Activated CD8-positive, alpha-beta memory T cell treated with anti-CD3 and anti-CD28 coated beads for 24 hours (primary cell): ENCODE measurements around the gene EYA3.
A peak's percentile ranks its signal among the peaks of the same experiment; 100 is the strongest.

Experiments
- DNase-seq: peaks from one replicate; pipeline ENCODE4 v3.0.0-alpha.2; 2020

The EYA3 gene, protein sequence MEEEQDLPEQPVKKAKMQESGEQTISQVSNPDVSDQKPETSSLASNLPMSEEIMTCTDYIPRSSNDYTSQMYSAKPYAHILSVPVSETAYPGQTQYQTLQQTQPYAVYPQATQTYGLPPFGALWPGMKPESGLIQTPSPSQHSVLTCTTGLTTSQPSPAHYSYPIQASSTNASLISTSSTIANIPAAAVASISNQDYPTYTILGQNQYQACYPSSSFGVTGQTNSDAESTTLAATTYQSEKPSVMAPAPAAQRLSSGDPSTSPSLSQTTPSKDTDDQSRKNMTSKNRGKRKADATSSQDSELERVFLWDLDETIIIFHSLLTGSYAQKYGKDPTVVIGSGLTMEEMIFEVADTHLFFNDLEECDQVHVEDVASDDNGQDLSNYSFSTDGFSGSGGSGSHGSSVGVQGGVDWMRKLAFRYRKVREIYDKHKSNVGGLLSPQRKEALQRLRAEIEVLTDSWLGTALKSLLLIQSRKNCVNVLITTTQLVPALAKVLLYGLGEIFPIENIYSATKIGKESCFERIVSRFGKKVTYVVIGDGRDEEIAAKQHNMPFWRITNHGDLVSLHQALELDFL

DNA sequence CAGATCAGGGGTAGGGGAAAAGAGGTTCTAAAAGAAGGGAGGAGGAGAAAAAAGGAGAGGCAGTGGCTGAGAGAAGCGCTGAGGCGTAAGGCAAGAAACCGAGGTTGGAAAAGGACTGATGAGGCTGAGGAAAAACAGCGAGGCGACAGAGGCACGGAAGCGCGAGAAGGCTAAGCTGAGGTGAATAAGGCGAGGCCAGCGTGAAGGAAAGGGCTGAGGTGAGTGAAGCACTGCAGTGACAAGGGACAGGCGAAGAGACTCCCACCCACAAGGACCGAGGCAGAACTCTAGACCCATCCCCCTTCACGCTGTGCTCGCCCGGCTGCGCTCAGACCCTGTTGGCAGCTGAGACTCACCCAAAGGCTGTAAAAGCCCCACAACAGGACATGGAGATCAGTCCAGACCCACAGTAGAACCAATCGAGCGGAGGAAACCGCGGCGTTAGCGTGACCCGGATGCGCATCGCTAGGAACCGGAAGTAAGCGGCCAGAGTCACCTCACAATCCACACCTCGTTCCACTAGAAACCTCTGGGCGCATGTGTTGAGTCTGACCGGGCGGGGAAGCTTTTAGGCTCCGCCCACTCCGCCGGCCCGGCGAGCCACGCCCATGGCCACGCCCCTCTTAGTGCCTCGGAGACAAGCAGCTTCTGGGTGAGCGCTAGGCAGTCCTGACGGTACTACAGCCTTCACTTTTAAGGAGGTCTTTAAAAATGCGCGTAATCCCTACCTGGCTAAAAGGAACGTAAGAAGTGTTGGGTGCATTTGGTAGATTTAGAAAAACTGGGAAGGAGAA is at the start of gene EYA3:
Gene EYA3 (minus strand): TSS at position 443 of the 794 bp plus-strand sequence. CDS start 30,584 bp downstream, outside the sequence.
- peak; percentile 100 for DNase-seq

DNA sequence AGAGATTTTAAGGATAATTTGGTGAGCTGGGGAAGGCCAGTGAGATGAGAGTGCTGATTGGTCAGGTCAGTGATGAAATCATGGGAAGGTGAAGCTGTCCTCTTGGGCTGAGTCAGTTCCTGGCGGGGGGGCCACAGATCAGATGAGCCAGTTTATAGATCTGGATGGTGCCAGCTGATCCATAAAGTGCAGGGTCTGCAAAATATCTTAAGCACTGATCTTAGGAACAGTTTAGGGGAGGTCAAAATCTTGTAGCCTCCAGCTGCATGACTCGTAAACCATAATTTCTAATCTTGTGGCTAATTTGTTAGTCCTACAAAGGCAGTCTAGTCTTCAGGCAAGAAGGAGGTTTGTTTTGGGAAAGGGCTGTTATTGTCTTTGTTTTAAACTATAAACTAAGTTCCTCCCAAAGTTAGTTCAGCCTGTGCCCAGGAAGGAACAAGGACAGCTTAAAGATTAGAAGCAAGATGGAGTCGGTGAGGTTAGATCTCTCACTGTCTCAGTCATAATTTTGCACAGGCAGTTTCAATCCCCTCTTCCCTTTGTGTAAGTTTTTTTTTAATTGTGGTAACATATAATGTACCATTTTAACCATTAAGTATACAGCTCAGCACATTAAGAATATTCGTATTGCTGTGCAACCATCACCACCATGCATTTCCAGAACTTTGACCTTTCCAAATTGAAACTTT is 48.7 kb upstream of the EYA3 start:
- no peak for DNase-seq

DNA sequence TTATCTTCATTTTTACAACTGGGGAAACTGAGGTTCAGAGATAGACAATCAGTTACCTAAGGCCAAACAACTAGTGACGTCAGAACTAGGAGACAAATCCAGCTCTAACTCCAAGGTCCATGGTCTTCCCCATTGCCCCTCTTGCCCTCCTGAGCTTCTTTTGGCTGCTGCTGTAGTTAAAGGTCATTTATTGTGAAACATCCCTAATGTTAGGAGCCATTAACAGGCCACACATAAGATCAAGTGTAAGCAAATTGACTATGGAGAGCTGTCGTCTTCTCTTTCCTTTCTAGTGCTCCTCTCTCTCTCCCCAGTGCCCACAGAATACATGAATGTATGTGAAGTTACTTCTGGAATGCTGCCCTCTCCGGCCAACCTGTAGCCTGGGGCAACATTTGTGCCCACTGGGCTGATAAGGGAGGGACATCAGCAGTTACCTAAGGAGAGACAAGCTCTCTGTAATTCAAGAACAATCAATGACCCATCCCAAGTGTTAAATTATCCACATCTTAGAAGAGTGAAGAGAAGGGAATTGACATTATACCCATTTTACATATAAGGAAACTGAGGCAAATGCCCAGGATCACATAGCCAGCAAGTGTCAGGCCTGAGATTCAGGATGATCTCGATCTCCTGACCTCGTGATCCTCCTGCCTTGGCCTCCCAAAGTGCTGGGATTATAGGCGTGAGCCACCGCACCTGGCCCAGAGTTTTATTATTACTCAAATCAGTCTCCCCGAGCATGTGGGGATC is 47.9 kb upstream of the EYA3 start:
- DNase-seq, result no peak

DNA sequence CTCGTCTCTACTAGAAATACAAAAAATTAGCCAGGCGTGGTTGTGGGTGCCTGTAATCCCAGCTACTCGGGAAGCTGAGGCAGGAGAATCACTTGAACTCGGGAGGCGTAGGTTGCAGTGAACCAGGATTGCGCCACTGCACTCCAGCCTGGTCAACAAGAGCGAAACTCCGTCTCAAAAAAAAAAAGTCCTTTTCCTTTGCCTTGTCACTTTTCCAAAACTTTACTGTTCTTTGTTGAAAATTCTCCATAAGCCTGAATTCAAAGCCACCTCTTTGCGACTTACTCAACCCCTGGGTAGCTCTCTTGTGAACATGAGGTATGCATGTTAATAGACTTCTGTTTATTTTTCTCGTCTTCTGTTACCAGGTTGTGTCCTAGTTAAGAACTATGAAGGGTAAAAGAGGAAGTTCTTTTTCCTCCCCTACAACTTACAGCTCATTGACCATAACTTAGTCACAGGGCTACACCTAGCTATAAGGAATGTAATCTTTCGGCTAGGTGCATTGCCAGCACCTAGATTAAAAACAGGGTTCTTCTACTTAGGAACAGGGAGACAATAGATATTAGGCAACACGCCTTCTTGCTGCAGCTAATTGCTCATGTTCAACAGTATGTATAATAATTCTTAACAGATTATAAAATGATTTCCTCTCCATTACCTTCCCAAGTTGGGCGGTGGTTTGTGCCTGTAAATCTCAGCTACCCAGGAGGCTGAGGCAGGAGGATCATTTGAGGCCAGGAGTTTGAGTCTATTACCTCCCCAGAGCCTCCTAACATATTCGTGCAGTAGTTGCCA is 47.2 kb upstream of the EYA3 start:
- no peak for DNase-seq

DNA sequence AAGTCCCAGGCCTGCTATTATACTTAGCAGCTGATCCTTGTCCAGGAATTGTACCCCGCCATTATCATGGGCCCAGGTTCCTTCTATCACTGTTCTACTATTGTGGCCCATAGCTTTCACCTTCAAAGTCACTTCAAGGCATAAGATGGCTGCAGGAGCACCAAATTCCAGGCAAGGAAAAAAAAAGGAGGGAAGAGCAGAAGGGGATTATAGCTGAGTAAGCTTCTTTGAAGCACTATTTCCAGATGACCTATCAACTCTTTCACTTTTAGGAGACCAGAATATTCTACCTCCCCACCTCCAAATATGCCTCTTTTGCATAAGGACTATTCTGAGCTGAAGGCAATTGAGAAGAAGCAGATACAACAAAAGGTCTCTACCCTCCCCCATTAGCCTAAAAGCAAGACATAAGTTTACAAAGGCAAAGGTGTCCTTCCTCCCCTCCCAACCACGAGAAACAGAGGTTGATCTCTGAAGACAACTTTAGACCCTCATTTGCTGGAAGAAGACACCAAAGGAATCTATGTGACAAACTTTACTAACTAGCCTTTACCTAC is 46.3 kb upstream of the EYA3 start:
- DNase-seq, result no peak

DNA sequence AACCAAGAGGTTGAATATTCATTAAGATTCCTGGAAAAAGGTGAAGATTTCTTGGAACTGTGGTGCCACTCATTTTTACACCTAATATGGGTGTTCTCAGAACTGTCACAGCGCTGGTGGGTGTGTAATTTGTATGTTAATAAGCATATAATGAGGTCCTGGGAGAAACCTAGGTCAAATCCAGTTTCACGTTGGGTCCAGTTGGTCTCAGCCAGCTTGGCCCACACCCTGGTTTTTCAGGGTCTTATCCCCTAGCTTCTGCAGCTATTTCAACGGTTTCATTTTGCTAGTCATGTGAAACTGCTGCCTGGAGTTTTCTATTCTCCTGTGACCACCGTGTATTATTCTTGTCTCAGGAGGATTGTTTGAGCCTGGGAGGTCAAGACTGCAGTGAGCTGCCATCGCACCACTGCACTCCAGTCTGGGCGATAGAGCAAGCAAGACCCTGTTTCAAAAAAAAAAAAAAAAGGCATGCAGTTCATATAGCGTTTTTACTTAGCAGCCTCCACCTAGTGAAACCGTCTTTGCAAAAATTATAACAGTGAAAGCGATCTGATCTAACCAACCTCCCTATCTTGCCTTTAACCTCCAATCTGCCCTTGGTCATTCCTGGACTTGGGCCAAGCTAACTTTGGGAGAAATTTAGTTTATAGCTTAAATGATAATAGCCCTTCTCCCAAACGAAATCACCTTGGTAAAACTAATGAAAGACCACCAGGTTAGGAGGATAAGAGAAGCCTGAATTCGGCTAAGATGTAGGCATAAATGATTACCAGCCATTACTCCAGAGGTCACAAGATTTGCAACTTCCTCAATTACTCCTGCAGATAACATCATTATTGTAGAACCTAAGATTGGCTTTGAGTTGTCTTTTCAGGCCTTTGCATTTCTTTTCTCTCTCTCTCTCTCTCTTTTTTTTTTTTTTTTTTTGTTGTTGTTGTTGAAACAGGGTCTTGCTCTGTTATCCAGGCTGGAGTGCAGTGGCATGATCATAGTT is 44.1 kb upstream of the EYA3 start:
- DNase-seq, result no peak

DNA sequence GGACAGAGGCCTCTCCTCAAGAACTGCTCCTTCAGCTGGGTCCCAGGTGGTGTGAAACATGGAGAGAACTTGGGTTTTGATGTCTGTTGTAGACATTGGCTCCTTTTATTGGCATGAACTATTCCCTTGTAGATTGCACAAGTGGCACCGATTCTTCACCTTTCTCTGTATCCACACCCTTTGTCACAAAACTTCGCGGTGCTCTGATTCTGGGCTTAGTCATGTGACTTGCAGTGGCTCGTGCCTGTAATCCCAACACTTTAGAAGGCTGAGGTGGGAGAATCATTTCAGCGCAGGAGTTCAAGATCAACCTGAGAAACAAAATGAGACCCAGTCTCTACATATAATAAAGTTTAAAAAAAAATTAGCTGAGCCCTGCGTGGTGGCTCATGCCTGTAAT is 42.5 kb upstream of the EYA3 start:
- DNase-seq, result no peak

DNA sequence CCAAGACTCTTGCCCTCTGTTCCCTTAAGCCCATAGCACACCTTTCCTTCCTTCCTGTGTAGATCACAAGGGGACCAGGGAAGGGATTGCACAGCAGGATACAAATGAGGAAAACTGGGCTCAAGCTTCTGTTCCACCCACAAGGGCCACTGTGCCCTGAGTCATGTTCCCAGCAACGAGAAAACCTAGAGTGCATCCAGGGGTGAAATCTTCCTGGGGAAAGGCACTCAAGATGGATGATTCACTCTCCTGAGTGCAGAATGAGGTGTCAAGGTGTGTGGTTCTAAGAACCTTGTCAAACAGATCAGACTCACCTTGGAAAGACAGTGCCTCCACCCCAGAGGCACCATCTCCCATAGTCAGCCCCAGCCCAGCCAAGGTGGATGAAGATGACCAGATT is 40.7 kb upstream of the EYA3 start:
- no peak for DNase-seq

DNA sequence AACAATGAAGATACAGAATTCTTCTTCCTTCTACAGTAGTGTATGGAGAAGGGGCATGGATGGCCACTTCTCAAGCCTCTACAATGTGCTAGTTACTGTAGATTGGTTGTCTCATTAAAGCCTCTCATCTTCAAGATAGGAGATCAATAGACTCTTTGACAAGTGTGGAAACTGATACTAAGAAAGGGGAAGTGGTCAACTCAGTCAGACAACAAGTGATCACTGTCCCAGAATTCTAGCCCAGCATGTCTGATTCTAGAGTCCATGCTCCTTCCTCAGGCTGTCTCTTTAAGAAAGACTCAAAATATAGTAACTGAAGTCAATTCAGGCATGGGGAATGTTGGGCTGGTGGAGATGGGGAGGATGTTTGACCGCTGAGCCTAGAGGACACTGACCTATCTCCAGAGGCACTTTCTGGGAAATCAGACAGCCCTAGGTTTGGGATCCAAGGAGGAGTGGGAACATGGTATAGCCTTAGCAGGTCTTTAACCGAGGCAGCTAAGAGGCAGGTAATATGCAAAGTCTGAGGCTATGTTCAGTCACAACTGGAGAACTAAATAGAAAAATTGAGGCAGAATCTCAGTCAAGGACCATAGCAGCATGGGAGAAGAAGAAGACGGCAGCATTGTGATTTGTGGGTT is 39.3 kb upstream of the EYA3 start:
- no peak for DNase-seq

DNA sequence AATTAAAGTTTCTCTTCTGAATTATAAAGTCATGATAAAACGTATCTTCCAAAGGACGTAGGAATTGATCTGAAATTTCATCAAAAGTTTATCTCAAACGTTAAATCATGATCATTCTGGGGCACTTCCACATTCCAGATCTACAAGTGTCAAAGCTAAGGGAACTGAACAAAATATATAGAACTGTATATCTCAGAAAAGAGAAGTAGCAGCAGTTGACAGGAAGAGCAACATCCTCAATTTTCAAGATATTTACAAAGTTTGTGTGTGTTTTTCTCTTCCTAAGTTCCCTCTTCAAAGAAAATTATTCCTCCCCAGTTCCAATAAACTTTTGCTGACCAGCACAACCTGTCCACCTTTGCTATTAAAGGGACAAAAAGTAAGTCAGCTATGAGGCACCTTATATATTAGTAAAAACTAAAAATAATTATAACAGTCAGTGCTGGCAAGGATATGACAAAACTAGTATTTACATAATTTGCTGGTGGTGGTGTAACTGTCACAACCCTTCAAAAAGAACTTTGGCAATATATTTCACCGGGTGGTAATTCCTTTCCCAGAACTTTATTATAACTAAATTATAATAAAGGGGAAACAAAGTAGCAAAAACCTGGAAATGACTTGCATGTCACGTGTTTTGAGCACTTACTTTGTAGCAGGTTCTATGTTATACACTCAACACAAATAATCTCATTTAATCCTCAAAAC is 38.5 kb upstream of the EYA3 start:
- DNase-seq, result no peak

DNA sequence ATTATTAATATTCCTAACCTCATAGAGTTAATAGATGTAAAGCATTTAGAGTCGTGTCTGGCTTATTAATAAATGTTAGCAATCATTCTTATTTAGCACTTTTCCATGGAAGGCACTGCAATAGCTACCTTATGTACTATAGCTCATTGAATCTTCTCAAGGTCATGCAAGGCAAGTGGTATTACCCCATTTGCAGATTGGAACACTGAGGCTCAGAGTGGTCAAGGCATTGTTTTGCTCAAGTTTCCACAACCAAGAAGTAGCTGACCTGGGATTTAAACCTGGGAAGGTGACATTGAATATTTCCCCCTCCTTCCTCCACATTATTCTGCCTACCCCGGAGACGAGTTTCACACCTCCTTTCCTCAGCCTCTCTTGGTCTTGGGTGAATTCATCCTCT is 37.8 kb upstream of the EYA3 start:
- DNase-seq, result no peak

DNA sequence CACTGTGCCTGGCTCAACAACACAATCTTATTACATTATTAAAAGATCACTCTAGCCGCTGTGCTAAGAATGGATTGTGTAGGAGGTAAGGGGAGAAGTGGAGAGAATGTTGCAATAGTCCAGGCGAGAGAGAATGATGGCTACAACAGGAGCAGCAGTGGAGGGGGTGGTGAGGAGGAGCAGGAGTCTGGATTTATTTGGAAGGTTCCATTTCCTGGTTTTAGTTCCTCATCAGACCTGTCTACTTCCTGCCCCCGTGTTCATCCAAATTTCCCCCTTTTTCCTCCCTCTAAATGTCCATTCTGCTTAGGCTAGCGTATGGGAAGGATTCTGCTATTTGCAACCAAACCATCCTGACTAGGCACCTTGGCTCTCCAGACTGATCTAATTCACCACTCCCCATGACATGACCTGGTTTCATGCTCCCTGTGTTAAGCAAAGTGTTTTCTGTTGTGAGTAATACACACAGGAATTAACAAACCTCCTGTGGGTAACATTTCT is 35.1 kb upstream of the EYA3 start:
- DNase-seq, result no peak

DNA sequence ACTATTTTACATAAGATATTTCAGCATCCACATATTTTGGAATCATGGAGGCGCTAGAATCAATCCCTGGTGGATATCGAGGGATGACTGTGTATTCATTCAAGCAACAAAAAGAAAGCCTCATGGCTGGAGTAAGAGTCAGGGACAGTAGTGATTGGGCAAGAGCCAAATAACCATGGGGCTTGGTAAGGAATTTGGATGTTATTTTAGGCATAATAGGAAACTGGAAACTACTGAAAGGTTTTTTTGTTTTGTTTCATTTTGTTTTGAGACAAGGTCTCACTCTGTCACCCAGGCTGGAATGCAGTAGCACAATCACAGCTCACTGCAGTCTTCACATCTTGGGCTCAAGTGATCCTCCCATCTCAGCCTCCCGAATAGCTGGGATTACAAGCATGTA is 33.8 kb upstream of the EYA3 start:
- DNase-seq, result no peak

DNA sequence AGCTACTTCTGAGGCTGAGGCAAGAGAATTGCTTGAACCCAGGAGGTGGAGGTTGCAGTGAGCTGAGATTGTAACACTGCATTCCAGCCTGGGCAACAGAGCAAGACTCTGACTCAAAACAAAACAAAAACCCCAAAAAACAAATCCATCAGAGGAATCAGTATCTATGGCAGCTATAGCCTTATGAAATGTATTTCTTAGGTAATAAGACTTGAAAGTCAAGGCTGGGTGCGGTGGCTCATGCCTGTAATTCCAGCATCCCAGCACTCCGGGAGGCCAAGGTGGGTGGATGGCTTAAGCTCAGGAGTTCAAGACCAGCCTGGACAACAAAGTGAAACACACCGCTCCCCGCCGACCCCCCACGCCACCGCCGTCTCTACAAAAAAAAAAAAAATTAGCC is 31.1 kb upstream of the EYA3 start:
- DNase-seq, result no peak

DNA sequence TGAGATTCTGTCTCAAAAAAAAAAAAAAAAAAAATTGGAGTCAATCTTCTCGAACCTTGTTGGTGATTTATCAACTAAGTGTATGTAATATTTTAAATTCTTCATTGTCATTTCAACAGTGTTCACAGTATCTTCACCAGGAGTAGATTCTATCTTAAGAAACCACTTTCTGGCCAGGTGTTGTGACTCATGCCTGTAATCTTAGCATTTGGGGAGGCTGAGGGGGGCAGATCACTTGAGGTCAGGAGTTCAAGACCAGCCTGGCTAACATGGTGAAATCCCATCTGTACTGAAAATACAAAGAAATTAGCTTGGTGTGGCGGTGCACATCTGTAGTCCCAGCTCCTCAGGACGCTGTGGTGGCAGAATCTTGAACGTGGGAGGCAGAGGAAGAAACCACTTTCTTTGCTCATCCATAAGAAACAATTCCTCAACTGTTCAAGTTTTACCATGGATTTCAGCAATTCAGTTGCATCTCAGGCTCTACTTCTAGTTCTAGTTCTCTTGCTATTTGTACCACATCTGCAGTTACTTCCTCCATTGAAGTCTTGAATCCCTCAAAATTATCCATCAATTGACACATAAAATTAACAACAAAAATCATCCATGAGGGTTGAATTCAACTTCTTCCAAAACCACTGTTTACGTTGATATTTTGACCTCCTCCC is 30.4 kb upstream of the EYA3 start:
- DNase-seq, result no peak

DNA sequence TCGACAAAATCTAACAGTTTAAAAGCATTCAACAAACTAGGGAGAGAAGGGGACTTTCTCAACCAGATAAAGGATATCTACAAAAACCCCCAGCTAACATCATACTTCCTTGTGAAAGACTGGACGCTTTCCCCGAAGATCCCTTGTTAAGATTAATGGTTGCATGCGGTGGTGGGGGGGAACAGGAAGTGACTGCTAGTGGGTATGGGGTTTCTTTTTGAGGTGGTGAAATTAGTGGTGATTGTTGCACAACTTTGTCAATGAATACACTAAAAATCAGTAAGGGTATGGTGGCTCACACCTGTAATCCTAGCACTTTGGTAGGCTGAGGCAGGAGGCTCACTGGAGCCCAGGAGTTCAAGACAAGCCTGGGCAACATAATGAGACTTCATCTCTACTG is 26.9 kb upstream of the EYA3 start:
- DNase-seq, result peak; percentile 66

DNA sequence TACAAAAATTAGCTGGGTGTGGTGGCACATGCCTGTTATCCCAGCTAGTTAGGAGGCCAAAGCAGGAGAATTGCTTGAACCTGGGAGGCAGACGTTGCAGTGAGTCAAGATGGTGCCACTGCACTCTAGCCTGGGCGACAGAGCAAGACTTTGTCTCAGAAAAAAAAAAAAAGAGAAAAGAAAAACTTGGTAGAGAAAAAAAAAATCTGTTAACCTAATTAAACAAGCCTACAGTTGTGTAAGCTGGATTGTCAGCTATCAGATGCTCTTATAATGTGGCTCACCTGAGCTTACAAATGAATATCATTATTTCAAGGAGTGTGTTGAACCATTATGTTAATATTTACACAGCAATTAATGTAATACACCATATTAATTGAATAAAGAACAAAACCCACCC is 26.4 kb upstream of the EYA3 start:
- no peak for DNase-seq

DNA sequence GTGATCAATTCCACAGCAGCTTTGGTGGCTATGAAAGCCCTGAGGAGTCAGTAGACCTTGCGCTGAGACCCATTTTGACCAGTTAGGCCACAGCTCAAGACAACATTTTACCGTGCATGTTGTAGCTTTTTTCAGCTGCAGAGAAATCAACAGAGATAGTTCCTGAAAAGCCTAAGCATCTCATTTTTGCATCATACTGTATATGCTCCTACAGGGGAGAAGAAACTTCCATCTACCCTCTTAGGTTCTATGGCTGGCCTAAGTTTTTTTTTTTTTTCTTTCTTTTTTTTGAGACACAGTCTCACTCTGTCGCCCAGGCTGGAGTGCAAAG is 24.8 kb upstream of the EYA3 start:
- no peak for DNase-seq
